Chondrocyte (in vitro differentiated cells): ENCODE measurements around the gene PDZD4. TPM values are rescaled to one million over a fixed set of nuclear protein-coding genes. Genes with fewer than 3 reads are reported as not detected.

Experiments
- DNase-seq: peaks from one replicate; pipeline ENCODE4 v3.0.0; 2021; ENCODE audit warnings: mixed read lengths, low spot score
- H3K27ac Mint-ChIP-seq: one replicate; pipeline ENCODE4 v1.8.0; 2021; ENCODE audit warnings: mild to moderate bottlenecking, moderate library complexity, mixed read lengths; ENCODE audit not compliant: unreplicated experiment
- H3K27me3 Mint-ChIP-seq: 2 replicates; pipeline ENCODE4 v1.8.0; 2021; ENCODE audit warnings: low read depth, mixed read lengths
- H3K36me3 Mint-ChIP-seq: 2 replicates; pipeline ENCODE4 v1.8.0; 2021; ENCODE audit warnings: low read depth, mixed read lengths
- H3K4me1 Mint-ChIP-seq: 2 replicates; pipeline ENCODE4 v1.8.0; 2021; ENCODE audit warnings: low read depth, mild to moderate bottlenecking, mixed read lengths
- H3K4me3 Mint-ChIP-seq: one replicate; pipeline ENCODE4 v1.8.0; 2021; ENCODE audit warnings: mild to moderate bottlenecking, moderate library complexity, mixed read lengths; ENCODE audit not compliant: unreplicated experiment
- H3K9me3 Mint-ChIP-seq: 2 replicates; pipeline ENCODE4 v1.8.0; 2021; ENCODE audit warnings: low read depth, mixed read lengths
- CTCF ChIP-seq: fragments of 200-600 bp; sonication (generic); IDR thresholded peaks from 2 replicates; pipeline ENCODE4 v1.5.0; 2021; ENCODE audit warnings: antibody characterized with exemption, mild to moderate bottlenecking, moderate library complexity
- total RNA-seq: library from RNA; stranded (reverse); gene quantifications from 3 replicates; pipeline ENCODE4 v1.2.1, GENCODE V29; 2021

PDZD4 gene
- total RNA-seq, 1 donor from 2014 or later = 24.8 TPM

- Mint-ChIP-seq H3K27ac (no peak overlapping the region), H3K4me3 (no peak overlapping the region), H3K9me3 (peaks cover 14% of the 10 kb centered on the region), H3K27me3 (no peaks in the 10 kb centered on the region), H3K36me3 (peaks cover 10% of the 10 kb centered on the region), H3K4me1 (no peaks in the 10 kb centered on the region)
- DNase-seq = no peak
- TF ChIP-seq CTCF = no peak
These were observed 75.2 kb downstream of the PDZD4 start for GRCh38 chrX:153755136-153755535.

Other genes starting within 250 kb of the PDZD4 start
- gene CCNQ, start 231.4 kb downstream of the PDZD4 start, total RNA-seq = 17.2 to 21.9 TPM (median 17.7 TPM) in 3 replicates
- gene DUSP9, start 183.3 kb downstream of the PDZD4 start, total RNA-seq = 0.13 to 0.77 TPM in 2 of 3 replicates, not detected in the other
- gene PNCK, start 156.7 kb downstream of the PDZD4 start, total RNA-seq = 3.2 to 3.8 TPM (median 3.5 TPM) in 3 replicates
- 47.6 to 71.1 TPM (median 70.6 TPM) in 3 replicates for gene SLC6A8, start 142.6 kb downstream of the PDZD4 start, total RNA-seq
- gene BCAP31, start 106.2 kb downstream of the PDZD4 start, total RNA-seq = 144 to 153 TPM (median 147 TPM) in 3 replicates
- 19.0 to 25.4 TPM (median 20.3 TPM) in 3 replicates for gene ABCD1, start 105.7 kb downstream of the PDZD4 start, total RNA-seq
- 8.5 to 36.3 TPM (median 34.8 TPM) in 3 replicates for gene PLXNB3, start 66.3 kb downstream of the PDZD4 start, total RNA-seq
- gene SRPK3, start 49.5 kb downstream of the PDZD4 start, total RNA-seq = 0.18 to 0.50 TPM in 2 of 3 replicates, not detected in the other
- 42.8 to 49.6 TPM (median 46.9 TPM) in 3 replicates for gene IDH3G, start 36.2 kb downstream of the PDZD4 start, total RNA-seq
- gene SSR4, start 35.9 kb downstream of the PDZD4 start, total RNA-seq = 245 to 356 TPM (median 257 TPM) in 3 replicates
- gene L1CAM, start 55.6 kb upstream of the PDZD4 start, total RNA-seq = 2.2 to 2.9 TPM (median 2.5 TPM) in 3 replicates
- gene AVPR2, start 74.1 kb upstream of the PDZD4 start, total RNA-seq = not detected in 3 replicates
- 2.8 to 3.7 TPM (median 3.1 TPM) in 3 replicates for gene ARHGAP4, start 95.7 kb upstream of the PDZD4 start, total RNA-seq
- gene NAA10, start 104.5 kb upstream of the PDZD4 start, total RNA-seq = 89.5 to 99.8 TPM (median 91.4 TPM) in 3 replicates
- gene RENBP, start 114.1 kb upstream of the PDZD4 start, total RNA-seq = 6.5 to 13.4 TPM (median 13.1 TPM) in 3 replicates
- 60.1 to 89.9 TPM (median 67.2 TPM) in 3 replicates for gene HCFC1, start 141.3 kb upstream of the PDZD4 start, total RNA-seq
- 12.3 to 20.3 TPM (median 18.3 TPM) in 3 replicates for gene TMEM187, start 142.2 kb upstream of the PDZD4 start, total RNA-seq
- gene IRAK1, start 189.4 kb upstream of the PDZD4 start, total RNA-seq = 88.0 to 113 TPM (median 104 TPM) in 3 replicates